WTC11 (cell line): ENCODE results near the gene PPP2R5E.

Source experiments
- ATF3 ChIP-seq: sonication (generic); formaldehyde crosslinking; conservative IDR thresholded peaks from 2 replicates; pipeline ENCODE4 v1.8.1; 2022; ENCODE audit warnings: mild to moderate bottlenecking, missing genetic modification reagents
- CTCF ChIP-seq: fragments of 200-600 bp; IDR thresholded peaks from 2 replicates; pipeline ENCODE4 v1.8.0; 2022; ENCODE audit warnings: antibody characterized with exemption
- E2F4 ChIP-seq: sonication (generic); formaldehyde crosslinking; IDR thresholded peaks from 2 replicates; pipeline ENCODE4 v1.8.1; 2022; ENCODE audit warnings: low read depth, mild to moderate bottlenecking, moderate library complexity, missing genetic modification reagents, borderline replicate concordance
- GRHL2 ChIP-seq: fragments of 250-450 bp; sonication (Bioruptor Pico); IDR thresholded peaks from 2 replicates; pipeline ENCODE4 v1.8.0; 2022; ENCODE audit warnings: mild to moderate bottlenecking, moderate library complexity; ENCODE audit not compliant: insufficient replicate concordance, severe bottlenecking
- JUN ChIP-seq: sonication (generic); formaldehyde crosslinking; IDR thresholded peaks from 2 replicates; pipeline ENCODE4 v1.8.0; 2023; ENCODE audit warnings: mild to moderate bottlenecking, missing genetic modification reagents
- MAX ChIP-seq: sonication (generic); formaldehyde crosslinking; IDR thresholded peaks from 2 replicates; pipeline ENCODE4 v1.8.0; 2022; ENCODE audit warnings: mild to moderate bottlenecking, missing genetic modification reagents
- TEAD4 ChIP-seq: sonication (generic); formaldehyde crosslinking; IDR thresholded peaks from 2 replicates; pipeline ENCODE4 v1.8.0; 2022; ENCODE audit warnings: mild to moderate bottlenecking, missing genetic modification reagents

- TF ChIP-seq MAX (CRISPR knock-in tag) (no peak), JUN (CRISPR knock-in tag) (no peak), CTCF (no peak), E2F4 (CRISPR knock-in tag) (no peak), ATF3 (CRISPR knock-in tag) (no peak), TEAD4 (CRISPR knock-in tag) (no peak), GRHL2 (CRISPR knock-in tag) (no peak)
Observed at GRCh38 chr14:63438065-63438757, 105.0 kb downstream of the PPP2R5E start.
